Measurements from ENCODE around the gene MARVELD2. TPM values are rescaled to one million over a fixed set of nuclear protein-coding genes. Genes with fewer than 3 reads are reported as not detected.

Gene MARVELD2
- total and polyA plus RNA-seq, 2 of the 13 experiments (the other 11 are each of a cell fraction or from before 2014, with no cell fraction given): 11.1 to 15.4 TPM

- TF ChIP-seq, protein P1, sequence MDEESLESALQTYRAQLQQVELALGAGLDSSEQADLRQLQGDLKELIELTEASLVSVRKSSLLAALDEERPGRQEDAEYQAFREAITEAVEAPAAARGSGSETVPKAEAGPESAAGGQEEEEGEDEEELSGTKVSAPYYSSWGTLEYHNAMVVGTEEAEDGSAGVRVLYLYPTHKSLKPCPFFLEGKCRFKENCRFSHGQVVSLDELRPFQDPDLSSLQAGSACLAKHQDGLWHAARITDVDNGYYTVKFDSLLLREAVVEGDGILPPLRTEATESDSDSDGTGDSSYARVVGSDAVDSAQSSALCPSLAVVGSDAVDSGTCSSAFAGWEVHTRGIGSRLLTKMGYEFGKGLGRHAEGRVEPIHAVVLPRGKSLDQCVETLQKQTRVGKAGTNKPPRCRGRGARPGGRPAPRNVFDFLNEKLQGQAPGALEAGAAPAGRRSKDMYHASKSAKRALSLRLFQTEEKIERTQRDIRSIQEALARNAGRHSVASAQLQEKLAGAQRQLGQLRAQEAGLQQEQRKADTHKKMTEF (CRISPR knock-in tag; IDR thresholded peaks at IDR 0.05): peak; percentile 78; the same call in 1 of the 2 replicates
- peak; percentile 80 for TF ChIP-seq ZNF121 (CRISPR knock-in tag; IDR thresholded peaks at IDR 0.05)
- TF ChIP-seq REL (CRISPR knock-in tag; conservative IDR thresholded peaks at IDR 0.05): no peak; the same call in 1 of the 2 replicates
- TF ChIP-seq, protein P2, sequence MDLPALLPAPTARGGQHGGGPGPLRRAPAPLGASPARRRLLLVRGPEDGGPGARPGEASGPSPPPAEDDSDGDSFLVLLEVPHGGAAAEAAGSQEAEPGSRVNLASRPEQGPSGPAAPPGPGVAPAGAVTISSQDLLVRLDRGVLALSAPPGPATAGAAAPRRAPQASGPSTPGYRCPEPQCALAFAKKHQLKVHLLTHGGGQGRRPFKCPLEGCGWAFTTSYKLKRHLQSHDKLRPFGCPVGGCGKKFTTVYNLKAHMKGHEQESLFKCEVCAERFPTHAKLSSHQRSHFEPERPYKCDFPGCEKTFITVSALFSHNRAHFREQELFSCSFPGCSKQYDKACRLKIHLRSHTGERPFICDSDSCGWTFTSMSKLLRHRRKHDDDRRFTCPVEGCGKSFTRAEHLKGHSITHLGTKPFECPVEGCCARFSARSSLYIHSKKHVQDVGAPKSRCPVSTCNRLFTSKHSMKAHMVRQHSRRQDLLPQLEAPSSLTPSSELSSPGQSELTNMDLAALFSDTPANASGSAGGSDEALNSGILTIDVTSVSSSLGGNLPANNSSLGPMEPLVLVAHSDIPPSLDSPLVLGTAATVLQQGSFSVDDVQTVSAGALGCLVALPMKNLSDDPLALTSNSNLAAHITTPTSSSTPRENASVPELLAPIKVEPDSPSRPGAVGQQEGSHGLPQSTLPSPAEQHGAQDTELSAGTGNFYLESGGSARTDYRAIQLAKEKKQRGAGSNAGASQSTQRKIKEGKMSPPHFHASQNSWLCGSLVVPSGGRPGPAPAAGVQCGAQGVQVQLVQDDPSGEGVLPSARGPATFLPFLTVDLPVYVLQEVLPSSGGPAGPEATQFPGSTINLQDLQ (CRISPR knock-in tag; IDR thresholded peaks at IDR 0.05): no peak
- TF ChIP-seq, protein P3, sequence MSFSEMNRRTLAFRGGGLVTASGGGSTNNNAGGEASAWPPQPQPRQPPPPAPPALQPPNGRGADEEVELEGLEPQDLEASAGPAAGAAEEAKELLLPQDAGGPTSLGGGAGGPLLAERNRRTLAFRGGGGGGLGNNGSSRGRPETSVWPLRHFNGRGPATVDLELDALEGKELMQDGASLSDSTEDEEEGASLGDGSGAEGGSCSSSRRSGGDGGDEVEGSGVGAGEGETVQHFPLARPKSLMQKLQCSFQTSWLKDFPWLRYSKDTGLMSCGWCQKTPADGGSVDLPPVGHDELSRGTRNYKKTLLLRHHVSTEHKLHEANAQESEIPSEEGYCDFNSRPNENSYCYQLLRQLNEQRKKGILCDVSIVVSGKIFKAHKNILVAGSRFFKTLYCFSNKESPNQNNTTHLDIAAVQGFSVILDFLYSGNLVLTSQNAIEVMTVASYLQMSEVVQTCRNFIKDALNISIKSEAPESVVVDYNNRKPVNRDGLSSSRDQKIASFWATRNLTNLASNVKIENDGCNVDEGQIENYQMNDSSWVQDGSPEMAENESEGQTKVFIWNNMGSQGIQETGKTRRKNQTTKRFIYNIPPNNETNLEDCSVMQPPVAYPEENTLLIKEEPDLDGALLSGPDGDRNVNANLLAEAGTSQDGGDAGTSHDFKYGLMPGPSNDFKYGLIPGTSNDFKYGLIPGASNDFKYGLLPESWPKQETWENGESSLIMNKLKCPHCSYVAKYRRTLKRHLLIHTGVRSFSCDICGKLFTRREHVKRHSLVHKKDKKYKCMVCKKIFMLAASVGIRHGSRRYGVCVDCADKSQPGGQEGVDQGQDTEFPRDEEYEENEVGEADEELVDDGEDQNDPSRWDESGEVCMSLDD (CRISPR knock-in tag; IDR thresholded peaks at IDR 0.05; ENCODE audit: borderline replicate concordance): no peak
- peak; percentile 86 for TF ChIP-seq HDAC1 (CRISPR knock-in tag; IDR thresholded peaks at IDR 0.05)
- TF ChIP-seq, protein P4, sequence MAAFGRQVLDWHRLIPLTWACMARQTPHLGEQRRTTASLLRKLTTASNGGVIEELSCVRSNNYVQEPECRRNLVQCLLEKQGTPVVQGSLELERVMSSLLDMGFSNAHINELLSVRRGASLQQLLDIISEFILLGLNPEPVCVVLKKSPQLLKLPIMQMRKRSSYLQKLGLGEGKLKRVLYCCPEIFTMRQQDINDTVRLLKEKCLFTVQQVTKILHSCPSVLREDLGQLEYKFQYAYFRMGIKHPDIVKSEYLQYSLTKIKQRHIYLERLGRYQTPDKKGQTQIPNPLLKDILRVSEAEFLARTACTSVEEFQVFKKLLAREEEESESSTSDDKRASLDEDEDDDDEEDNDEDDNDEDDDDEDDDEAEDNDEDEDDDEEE (CRISPR knock-in tag; IDR thresholded peaks at IDR 0.05): peak; percentile 67; the same call in 1 of the 2 replicates
- peak; percentile 47; the same call in 1 of the 2 replicates for TF ChIP-seq SP4 (CRISPR knock-in tag; IDR thresholded peaks at IDR 0.05)
- TF ChIP-seq ELF3 (CRISPR knock-in tag; IDR thresholded peaks at IDR 0.05): peak; percentile 7
- TF ChIP-seq AKAP8 (CRISPR knock-in tag; IDR thresholded peaks at IDR 0.05): peak; percentile 74
- no peak for TF ChIP-seq ZNF274 (CRISPR knock-in tag; IDR thresholded peaks at IDR 0.05)
- TF ChIP-seq ZNF800 (CRISPR knock-in tag; IDR thresholded peaks at IDR 0.05): no peak; the same call in 1 of the 2 replicates
- no peak for TF ChIP-seq KDM1A (CRISPR knock-in tag; IDR thresholded peaks at IDR 0.05)
- TF ChIP-seq AGO2 (optimal IDR thresholded peaks at IDR 0.05; ENCODE audit: low read depth, low read length): peak; percentile 96
- TF ChIP-seq HNRNPL (IDR thresholded peaks at IDR 0.05; ENCODE audit: low read depth, low read length): no peak
- TF ChIP-seq, protein P5, sequence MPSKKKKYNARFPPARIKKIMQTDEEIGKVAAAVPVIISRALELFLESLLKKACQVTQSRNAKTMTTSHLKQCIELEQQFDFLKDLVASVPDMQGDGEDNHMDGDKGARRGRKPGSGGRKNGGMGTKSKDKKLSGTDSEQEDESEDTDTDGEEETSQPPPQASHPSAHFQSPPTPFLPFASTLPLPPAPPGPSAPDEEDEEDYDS (CRISPR knock-in tag; IDR thresholded peaks at IDR 0.05): no peak
- no peak for TF ChIP-seq ZNF780A (CRISPR knock-in tag; IDR thresholded peaks at IDR 0.05)
- TF ChIP-seq MXI1 (IDR thresholded peaks at IDR 0.05; ENCODE audit: borderline replicate concordance, low read depth, low read length): peak; percentile 66; the same call in 1 of the 3 replicates
- TF ChIP-seq HDAC6 (IDR thresholded peaks at IDR 0.05; ENCODE audit: low read depth, low read length): no peak
These were observed at the start of gene MARVELD2 (continued) for GRCh38 chr5:69414885-69415583.

All from HepG2 (cell line).